ENCODE measurements around the gene ISG20L2.
"Not testable (repeated sequence)": the region's sequence is repeated elsewhere in the genome, so short reads cannot be mapped to it uniquely, and the experiment has no call there.

The ISG20L2 gene, protein sequence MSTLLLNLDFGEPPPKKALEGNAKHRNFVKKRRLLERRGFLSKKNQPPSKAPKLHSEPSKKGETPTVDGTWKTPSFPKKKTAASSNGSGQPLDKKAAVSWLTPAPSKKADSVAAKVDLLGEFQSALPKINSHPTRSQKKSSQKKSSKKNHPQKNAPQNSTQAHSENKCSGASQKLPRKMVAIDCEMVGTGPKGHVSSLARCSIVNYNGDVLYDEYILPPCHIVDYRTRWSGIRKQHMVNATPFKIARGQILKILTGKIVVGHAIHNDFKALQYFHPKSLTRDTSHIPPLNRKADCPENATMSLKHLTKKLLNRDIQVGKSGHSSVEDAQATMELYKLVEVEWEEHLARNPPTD

DNA sequence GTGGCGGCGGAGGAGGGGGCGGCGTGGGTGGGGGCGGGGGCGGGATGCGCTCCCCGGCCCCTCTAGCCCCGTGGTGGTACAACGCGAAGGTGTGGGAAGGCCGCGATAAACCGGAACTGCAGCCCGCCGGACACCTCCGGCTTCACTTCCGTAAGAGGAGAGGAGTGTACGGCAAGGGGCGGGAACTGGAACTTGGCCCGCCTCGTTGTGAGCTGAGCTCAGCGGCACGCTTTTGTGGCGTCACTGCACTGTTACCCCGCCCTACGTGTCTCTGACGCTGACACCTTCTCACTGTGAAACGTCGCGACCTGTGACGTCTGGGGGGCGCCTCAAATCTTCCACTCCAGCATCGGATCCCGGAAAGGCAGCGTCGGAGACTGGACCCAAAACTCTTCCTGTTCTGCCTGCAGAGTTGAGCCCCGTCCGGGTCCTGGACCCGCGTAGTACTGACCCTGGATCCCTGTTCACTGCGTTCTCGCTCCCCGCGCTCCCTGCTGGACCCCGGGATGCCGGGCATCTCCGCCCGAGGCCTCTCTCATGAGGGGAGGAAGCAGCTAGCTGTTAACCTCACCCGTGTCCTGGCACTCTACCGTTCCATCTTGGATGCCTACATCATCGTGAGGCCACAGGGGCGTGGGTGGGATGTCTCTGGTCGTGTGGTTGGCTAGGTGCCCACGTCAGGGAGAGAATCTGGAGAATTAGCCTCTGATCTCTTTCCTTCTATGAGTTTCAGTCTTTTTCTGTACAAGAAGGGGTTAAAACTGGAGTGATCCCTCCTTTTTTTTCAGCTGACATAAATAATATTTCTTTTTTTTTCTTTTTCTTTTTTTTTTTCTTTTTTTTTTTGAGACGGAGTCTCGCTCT is at the start of gene ISG20L2:
ISG20L2 (minus strand) TSS at position 168 of the 864 bp plus-strand sequence. CDS start 1,114 bp downstream, outside the sequence.
- peak; percentile 63 for DNase-seq

DNA sequence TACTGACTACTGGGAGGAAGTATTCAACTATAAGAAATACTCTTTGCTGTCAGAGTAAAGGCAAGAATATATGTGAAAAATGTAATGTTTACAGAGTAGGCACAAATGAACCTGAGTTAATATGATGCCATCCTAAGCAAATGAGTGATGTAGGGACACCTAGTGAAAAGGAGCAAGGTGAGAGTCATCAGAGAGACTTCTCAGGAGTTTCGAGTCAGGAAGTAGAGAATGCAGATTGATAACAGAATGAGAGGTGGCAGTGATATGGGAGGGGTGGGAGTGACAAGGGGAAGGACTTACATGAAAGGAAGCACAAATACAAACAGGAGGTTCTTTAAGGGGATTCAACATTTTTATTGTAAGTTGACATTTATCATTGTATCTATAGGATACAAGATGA is 49.0 kb upstream of the ISG20L2 start:
- DNase-seq, result no peak

DNA sequence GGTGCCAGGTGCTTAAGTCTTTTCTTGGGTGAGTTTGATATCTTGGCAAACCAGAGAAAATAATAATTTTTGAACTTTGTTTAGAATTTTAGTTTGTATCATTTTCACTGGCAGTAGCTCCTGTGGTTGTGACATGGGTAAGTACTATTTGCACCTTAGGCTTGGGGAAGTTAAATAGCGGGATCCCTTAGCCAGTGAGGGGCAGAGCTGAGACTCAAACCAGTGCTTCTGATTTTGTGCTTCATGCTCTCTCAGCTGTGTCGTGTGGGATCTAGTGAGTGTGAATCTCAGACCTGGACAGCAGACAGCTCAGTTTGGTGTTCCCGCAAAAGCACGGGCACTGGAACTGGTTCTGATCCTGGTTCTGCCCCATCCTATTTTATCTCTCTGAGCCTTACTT is 48.4 kb upstream of the ISG20L2 start:
- no peak for DNase-seq

DNA sequence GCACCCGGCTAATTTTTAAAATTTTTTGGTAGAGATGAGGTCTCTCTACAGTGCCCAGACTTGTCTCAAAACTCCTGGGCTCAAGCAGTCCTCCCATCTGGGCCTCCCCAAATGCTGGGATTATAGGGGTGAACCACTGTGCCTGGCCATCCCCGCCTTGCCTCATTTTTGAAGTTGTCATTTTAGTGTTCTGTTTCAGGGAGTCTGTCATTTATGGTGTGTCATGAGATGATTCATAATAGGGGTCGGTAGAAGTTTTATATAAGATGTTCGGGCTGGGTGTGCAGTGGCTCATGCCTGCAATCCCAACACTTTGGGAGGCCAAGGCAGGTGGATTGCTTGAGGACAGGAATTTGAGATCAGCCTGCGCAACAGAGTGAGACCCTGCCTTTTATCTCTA is 47.2 kb upstream of the ISG20L2 start:
- DNase-seq, result no peak

DNA sequence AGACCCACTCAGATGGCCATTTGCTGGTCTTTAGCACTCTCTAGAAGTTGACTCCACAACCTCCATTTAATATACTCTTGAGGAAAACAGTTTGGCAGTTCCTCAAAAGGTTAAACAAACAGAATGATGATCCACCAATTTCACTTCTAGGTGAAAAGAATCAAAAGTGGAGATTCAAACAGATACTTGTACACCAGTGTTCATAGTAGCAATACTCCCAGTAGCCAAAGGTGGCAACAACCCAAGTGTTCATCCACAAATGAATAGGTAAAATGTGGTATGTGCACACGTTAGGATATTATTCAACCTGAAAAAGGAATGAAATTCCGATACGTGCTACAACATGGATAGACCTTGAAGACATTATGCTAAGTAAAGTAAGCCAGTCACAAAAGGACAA is 45.0 kb upstream of the ISG20L2 start:
- DNase-seq, result no peak

DNA sequence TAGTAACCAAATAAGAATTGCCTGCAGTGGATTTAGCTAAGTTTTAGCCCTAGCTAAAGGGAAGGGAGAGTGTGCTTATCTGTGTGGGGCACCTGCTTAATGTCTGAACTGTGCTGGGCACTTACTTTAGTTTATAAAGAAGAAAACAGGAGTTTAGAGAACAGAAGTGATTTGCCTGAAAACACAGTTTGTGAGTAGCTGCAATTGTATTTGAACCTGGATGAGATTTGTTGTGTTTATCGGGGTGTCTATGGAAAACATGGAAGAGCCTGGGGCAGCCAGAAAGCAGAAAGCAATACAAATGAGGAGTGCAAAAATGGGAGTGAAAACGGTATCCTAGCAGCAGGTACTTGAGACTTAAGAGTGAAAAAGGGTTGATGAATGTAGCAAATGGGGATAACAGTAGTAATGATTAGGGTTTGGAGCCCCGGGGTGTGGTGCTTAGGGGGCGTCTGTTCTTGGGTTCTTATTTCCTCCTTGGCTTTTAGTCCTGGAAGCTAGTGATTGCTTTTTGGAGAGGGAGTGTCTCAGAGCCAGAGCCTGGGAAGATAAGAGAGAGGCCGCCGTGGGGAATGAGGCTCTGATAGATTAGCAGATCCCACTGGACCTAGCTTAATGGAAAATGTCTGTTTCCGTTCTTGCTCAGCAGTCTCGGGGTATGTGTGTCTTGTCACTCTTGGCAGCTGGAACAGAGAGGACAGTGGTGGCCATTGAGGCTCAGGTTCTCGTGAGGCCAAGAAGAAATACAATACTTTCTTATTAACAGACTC is 44.3 kb upstream of the ISG20L2 start:
- DNase-seq, result no peak

DNA sequence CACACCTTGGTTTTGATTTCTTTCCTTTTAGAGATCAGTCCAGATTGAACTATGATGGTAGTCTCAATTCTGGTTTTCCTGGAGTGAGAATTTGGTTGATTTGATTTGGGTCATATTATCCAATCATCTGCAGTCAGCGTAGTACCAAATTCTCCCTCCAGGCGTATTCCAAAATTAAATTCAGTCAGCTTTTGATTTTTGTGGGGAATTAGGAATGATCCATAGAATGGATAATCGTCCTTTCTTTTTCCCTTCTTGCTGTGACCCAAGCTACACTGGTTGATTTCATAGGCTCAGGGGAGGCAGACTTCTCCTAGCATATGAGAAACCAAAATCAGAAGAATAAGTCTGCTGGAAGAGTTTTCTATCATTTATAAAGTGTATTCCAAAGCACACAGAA is 43.7 kb upstream of the ISG20L2 start:
- no peak for DNase-seq

DNA sequence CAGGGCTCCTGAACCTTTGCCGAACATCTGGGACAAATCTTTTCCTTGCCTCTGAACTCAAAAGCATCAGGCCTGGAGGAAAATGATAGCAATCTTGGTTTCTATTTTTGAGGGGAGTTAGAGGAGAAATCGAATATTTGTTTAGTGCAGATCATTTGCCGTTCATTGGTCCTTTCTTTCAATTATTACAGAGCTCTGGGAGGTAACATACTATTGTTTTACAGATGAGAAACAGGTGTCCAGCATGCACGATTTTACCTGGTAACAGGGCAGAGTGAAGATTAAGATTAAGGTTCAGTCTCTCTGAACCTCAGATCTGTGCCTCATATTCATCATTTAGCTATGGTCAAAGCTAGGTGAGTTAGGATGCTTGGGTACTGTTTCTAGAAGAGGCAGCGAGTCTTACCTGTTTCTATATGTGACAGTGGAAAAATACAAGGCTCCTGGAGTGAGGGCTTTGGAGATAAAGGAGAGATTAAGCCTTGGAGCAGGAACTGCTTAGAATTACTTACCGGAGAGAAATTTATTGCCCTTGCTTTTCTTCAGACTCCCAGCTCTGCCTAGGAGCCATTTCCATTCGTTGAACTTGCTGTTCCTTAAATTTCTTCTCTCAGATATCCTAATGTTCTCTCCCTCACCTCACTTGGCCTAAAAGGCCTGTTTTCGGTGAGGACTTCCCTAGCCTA is 40.2 kb upstream of the ISG20L2 start:
- DNase-seq, result no peak

DNA sequence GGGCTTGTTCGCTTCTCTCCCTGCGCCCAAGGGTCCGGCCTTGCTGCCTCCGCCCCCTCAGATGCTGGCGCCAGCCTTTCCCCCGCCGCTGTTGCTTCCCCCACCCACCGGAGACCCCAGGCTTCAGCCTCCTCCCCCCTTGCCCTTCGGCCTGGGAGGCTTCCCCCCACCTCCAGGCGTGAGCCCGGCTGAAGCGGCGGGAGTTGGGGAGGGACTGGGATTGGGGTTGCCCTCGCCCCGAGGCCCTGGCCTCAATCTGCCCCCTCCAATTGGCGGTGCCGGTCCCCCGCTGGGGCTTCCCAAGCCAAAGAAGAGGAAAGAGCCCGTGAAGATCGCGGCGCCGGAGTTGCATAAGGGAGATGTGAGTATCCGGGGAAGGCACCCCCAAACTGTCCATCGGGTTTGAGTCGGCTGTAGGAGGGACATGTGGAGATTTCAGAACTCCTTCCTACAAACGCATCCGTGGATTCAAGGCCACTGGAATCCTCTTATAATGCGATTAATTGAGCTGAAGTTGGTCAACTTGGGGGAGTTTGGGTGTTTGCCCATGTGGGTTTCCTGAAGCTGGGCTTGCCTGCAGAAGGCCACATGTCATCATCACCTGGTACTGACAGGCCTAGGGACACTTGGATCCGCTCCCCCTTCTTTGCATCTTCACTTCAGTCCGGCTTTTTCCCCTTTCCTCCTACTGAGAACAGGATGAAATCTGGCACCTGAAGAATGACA is 39.5 kb upstream of the ISG20L2 start:
- DNase-seq, result no peak

DNA sequence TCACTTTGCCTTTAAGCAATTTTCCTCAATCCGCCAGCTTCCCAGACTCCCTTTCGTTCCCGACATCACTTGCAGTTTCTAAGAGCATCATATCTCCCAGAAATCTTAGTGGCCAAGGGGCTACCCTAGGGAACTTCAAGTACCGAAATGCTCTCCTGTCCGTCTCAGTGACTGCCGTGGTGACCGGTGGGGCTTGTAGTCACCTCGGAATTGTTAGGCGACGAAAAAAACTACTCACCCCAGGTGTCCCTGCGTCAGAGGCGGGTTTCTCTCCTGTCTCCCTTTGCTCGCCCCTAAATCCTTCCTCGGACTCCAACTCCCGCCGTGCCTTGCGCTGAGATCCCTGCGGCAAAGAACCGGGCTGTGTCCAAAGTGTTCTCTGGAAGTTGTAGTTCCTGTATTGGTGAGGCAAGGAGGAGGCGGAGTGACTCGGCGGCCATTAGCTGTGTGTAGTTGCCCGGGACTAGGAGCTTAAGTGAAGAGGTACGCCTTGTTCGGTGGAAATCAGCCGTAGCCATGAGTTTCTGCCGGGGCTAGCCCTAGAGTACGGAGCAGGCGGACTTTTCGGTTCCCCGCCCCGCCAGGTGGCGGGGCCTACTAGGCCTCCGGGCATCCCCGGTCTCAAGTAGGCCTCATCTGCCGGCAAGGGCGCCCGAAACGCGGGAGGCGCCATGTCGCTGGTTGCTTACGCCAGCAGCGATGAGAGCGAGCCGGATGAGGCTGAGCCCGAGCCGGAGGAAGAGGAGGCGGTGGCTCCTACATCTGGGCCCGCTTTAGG is 38.7 kb upstream of the ISG20L2 start, which contains the start of gene PRCC:
PRCC (plus strand) TSS at position 435 of the 778 bp plus-strand sequence; CDS start at position 672, 237 bp downstream.
- DNase-seq, result peak; percentile 97

DNA sequence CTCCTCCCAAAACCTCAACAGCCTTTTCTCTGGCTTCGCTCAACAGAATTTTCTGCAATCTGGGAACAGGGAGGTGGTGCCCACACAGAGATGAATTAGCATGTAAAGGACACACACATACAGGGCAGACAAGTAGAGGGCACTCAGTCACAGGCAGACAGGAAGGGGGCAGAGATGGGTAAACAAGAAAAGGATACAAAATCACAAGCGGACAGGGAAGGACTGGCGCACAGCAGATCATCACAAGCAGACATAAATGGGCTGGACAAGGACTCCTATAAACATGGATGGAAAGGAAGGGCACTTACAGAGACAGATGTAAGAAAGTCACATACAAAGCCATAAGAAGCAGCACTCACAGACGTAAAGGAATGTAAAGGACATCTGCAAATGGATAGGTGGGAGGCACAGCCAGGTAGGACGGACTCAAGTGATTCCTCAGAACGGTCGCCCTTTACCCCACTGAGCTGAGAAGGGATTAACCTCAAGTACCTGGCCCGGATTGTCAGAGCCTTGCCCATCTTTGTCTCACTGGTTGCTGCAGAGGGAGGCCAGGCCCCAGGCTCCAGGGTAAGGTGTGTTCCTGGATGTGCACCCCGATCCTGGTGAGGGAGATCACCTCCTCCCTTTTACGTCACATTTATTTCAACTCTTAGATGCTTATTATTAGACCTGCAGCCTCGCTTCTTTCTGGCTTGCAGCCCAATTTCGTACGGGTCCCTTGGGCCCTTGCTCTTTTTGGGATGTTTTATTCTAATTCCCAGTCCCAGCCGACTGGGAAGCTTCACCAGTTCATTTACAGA is 37.9 kb upstream of the ISG20L2 start:
- no peak for DNase-seq

DNA sequence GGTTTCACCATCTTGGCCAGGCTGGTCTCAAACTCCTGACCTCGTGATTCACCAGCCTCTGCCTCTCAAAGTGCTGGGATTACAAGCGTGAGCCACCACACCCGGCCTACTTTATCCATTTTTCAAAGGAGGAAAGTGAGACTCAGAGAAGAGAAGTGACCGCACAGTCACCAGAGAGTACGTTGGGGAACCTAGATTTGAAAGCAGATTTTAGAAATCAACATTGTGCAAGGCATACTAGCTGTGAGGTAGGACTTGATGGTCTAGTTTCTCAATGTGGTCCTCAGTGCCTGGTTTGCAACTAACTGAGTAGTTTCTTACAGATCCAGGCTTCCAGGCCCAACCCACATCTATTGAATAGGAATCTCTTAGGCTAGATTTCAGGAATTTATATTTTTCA is 37.1 kb upstream of the ISG20L2 start:
- DNase-seq, result no peak

DNA sequence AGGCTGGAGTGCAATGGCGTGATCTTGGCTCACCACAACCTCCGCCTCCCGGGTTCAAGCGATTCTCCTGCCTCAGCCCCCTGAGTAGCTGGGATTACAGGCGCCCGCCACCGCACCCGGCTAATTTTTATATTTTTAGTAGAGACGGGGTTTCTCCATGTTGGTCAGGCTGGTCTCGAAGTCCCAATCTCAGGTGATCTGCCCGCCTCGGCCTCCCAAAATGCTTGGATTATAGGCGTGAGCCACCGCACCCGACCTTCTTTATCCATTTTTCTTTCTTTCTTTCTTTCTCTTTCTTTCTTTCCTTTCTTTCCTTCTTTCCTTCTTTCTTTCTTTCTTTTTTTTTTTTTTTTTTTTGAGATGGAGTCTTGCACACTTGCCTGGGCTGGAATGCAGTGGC is 36.6 kb upstream of the ISG20L2 start:
- not testable (repeated sequence) for DNase-seq

DNA sequence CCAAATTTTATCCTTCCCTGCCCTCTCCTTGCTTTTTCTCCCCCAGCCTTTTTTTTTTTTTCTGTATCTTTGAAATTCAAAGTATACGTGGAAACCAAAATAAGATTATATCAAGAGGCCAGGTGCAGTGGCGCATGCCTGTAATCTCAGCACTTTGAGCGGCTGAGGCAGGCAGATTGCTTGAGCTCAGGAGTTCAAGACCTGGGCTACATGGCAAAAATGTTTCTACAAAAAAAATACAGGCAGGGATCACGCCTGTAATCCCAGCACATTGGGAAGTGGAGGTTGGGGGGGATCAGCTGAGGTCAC is 32.2 kb upstream of the ISG20L2 start:
- no peak for DNase-seq

DNA sequence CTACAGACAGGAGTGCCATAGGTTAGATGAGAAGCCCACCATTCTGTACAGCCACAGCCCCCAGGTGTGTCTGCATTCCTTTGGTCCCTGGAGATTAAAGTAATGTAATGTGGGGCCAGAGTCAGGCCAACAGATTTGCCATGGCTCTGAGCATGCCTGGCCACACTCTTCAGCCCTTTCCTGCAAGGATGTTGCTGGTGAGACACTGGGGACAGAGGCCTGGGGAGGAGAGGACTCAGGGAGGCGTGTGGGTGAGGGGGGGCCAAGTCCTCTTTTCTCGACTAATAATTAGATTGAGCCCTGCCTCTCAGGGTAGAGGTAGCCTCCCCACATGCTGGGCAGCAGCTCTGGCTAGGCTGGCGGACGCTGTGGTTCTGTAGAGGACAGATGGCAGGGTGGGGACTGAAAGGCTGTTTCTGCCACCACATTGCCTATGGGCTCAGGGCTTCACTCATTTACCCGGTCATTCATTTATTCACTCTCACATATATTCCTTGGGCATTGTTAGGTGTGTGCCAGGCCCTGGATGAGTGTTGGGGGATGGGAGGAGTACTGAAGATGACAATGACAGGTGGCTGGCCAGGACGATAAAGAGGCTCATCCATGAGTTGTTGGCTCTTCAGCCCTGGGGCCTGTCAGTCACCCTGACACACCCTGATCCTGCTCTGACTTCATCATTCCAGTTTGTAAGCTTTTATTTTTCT is 31.7 kb upstream of the ISG20L2 start:
- DNase-seq, result peak; percentile 76

DNA sequence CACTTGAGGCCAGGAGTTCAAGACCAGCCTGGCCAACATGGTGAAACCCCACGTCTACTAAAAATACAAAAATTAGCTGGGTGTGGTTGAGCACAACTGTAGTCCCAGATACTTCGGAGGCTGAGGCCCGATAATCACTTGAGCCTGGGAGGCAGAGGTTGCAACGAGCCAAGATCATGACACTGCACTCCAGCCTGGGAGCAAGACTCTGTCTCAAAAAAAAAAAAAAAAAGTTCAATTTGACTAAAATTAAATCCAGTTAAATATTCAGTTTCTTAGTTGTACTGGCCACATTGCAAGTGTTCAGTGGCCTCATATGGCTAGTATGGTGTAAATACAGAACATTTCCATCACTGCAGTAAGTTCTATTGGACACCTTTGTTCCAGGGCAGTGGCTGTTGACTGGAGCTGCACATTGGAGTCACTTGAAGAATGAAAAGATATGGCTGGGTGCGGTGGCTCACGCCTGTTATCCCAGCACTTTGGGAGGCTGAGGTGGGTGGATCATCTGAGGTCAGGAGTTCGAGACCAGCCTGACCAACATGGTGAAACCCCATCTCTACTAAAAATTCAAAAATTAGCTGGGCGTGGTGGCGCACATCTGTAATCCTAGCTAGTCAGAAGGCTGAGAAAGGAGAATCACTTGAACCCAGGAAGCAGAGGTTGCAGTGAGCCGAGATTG is 29.1 kb upstream of the ISG20L2 start:
- DNase-seq, result not testable (repeated sequence)

DNA sequence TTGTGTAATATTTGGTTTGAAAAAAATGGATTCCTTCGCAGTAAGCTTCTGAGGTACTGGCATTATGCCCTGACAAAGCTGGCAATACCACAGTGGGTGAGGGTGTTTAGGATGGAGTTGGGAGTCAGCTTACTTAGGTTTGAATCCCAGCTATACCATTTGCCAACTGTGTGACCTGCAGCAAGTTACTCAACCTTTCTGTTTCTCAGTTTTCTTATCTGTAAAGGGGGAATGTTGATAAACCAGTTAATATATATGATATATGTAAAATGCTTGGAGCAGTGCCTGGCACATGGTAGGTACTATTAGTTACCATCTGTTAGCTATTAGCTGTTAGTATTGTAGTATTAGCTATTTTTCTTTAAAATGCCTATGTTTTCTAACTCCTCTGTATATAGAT is 27.8 kb upstream of the ISG20L2 start:
- no peak for DNase-seq

DNA sequence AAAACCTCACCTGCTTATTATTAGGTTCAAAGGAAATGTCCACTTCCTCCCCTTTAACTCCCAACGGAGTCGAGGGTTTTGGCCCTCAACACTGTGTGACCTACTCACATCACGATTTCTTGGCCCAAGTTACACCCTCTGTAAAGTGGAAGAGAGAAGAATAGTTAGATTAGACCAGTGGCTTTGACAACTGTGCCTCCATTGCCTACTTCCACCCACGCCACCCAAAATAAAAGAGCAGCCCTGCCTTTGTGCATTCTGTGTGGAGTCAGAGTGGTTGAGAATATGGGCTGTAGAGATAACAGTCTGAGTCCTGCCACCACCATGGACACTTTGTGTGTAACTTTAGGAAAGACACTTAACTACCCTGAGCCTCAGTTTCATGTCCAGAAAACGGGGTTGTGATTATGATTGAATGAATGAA is 27.0 kb upstream of the ISG20L2 start:
- DNase-seq, result no peak

DNA sequence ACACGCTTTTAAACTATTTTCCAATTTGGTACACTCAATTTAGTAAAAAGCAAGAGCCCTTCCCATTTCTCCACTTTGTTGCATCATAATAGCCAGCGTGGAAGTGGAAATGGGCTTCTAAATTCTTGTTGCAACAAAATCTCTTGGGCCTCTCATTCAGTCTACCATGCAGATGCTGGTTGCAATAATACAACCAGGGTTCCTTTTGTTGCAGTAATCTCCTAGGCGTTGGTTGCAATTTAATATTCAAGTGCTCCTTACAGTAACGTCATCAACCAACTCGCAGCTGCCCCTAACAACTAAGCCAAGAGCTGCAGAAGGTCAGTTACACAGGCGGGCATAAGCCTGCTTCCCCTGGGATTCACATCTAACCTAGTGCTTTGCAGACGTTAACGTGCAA is 25.7 kb upstream of the ISG20L2 start:
- peak; percentile 80 for DNase-seq

All from NCI-H524 treated with DMSO at 0.1 percent for 48 hours (cell line).